HG02763 (cell line): ENCODE results near the gene ADH5.
"Not testable (repeated sequence)": the region's sequence is repeated elsewhere in the genome, so short reads cannot be mapped to it uniquely, and the experiment has no call there.

ENCODE experiments used
- ATAC-seq: cut with Tn5 transposase; IDR thresholded peaks from one replicate; pipeline ENCODE4 v1.9.1; 2021; ENCODE audit warnings: mild to moderate bottlenecking, moderate library complexity; ENCODE audit not compliant: unreplicated experiment

The ADH5 gene

DNA sequence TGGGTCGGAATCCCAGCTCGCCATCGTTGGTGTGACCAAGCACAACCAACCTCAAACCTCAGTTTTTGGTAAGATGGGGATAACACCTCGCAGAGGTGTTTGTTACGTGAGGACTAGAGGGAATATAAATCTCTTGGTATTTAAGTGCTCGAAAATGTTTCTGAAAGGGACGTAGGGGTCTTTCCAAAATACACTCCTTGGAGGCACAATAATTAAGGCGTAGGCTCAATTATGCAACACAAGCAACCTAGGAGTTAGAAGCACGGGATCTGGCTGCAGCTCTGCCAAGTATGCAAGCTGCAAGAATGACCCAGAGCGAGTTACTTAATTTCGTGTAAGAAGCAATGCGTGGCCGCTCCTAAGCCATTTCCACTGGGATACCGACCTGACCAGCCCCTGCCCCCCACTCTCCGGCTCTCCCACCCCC, 552 bp downstream of the ADH5 start:
- peak; percentile 14 for ATAC-seq

DNA sequence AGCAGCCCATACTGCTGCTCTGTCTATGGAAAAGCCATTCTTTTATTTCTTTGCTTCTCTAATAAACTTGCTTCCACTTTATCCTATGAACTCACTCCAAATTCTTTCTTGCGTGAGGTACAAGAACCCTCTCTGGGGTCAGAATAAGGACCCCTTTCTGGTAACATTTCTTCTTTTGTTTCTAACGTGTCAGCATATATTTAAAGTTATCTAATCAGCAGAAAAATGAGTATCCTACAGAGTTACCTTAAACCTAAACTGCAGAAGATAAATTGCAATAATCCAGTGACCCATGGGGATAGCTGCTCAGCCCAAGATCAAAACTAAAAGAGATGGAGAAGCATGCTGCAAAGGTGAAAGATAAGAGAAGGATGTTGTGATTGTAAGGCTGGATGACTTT, 4.0 kb downstream of the ADH5 start:
- ATAC-seq: no peak

DNA sequence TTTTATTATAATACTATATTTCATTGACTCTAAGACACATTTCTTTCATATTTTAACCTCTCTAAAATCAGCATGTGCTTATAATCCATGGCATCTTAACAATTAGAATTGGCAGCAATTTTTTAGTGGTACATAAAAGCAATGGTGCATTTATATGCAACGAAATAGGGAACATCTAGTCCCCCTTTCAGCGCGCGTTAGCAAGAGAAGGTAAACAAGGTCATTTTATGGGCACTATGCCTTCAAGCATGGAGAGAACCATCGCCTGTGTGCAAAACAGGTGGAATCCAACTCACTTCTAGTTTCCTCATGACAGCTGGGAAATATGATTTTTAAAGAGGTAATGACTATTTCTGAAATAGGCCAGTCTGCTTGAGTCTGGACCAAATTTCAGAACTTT, 6.4 kb downstream of the ADH5 start:
- no peak for ATAC-seq

DNA sequence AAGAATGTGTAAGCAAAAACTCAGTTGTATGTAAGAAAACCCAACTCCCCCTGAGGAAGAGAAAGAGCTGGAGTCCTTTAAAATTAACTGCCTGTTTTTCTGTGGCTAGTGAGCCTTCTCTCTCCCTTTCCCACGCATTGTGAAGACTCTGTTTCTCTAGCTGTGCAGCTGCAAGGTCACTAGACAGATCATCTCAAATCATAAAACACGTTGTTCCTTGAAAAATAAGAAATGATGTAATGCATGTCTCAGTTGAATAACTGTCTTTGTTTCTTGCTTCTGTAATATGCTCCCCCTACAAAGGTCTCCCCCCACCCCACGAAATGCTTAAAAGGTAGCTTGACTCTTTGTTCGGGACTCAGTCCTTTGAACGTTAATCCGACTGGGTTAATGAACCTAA, 7.7 kb downstream of the ADH5 start:
- ATAC-seq: not testable (repeated sequence)

DNA sequence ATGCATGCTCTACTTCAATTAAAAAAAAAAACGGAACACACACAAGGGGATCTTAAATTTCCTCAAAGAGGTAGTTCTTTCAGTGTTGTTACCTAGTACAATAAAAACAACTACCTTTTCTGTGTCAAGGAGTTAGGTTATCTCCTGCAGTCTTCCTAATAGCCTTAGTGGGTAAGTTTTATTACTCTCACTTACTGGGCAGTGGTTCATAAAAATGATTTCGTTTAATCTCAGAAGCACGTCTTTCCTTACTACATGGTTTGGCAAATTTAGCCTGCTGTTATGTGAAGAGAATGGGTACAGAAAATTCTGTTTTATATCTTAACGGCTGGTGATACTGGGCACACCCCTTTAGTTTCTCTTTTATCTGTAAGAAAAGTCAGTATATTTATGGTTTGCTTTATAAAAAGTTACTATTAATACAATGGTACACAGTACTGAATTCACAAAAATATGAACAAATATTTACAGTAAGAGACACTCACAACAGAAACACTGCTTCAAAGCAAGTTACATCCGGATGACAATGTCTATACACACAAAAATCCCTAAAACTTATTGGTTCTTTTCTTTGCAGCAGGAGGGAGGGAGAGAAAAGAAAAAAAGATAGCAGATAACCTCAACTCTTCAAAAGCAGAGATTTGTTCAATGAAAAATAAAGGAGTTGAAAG, 8.8 kb downstream of the ADH5 start:
- ATAC-seq: no peak

DNA sequence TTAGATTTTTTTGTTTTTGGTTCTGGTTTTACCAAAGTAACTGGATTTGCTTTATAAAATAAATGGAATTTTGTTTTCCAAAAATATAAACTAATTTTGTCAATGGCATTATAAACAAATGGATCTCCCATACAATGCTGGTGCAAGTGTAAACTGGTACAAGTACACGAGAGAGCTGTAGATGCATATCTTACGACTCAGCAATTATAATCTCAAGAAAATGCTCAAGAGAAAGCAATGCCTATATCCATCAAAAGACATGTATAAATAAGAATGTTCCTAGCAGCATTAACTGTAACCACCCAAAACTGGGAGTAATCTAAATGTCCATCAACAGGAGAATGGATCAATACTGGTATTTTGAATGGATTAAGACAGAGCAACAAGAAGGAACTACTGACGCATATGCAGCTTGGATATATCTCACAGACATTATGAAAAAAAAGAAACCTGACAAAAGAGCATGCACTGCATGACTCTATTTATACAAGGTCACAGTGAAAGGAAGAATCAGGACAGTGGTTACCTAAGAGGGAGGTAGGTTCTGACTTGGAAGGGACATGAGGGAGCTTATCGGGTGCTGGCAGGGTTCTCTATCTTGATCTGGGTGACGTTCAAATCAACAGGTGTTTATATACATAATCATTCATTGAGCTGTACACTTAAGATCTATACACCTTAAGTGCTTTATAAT, 9.5 kb downstream of the ADH5 start:
- no peak for ATAC-seq

DNA sequence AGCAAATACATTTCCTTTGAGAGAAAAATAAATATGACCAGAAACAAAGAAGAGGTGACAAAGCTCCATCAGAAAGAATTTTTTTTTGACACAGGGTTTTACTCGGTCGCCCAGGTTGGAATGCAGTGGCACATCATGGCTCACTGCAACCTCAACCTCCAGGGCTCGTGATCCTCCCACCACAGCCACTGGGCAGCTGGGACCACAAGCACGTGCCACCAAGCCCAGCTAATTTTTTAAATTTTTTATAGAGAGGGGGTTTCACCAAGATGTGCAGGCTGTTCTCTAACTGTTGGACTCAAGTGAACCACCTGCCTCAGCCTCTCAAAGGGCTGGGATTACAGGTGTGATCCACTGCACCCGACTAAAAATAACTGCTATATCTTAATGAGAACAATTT, 10.3 kb downstream of the ADH5 start:
- ATAC-seq: no peak

DNA sequence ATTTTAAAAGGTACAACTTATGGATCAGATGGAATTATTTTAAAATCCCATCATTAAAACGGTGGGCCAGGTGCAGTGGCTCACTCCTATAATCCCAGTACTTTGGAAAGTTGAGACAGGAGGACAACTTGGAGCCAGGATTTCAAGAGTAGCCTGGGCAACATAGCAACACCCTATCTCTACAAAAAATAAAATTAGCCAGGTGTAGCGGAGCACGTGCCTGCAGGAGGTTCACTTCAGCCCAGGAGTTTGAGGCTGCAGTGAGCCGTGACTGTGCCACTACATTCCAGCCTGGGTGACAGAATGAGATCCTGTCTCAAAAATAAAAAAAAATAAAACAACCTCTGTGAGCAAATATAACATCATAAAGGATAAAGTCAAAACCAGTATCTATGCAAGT, 11.4 kb downstream of the ADH5 start:
- no peak for ATAC-seq

DNA sequence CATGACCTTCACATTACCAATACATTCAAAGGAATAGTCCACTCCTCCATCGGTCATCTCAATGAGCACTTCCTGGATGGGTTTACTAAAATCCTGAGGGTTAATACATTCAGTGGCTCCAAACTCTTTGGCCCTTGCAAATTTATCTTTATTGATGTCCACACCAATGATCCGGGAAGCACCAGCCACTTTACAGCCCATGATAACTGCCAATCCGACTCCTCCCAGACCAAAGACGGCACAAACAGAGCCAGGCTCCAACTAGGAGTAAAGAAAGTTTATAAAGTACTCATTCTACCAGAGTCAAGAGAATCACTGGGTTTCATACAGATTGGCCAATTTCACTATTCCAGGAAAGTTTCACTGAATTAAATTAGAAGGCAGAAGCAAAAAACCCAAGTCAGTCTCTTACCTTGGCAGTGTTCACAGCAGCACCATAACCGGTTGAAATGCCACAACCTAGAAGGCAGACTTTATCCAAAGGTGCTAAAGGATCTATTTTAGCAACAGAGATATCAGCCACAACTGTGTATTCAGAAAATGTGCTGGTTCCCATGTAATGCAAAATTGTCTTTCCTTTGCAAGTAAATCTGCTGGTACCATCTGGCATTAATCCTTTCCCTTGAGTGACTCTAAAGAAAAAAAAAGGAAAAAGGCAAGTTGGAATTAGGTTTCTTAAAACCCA, 12.2 kb downstream of the ADH5 start:
- no peak for ATAC-seq

DNA sequence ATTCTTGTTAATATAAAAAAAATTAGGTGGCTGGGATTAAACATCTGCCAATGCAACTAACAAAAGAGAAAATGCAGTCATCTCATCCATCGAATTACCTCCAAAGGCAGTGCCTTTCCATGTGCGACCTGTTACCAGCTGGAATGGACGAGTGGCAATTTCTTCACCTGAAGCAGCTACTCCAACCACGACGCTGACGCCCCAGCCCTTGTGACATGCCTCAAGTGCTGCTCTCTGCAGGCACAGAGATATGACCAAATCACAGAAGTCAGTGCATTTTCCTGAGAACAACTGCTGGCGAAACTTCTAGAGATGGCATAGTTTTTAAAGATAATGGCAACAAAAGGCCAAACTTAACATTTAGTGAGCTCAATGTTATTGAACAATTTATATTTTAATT, 13.8 kb downstream of the ADH5 start:
- ATAC-seq: no peak

DNA sequence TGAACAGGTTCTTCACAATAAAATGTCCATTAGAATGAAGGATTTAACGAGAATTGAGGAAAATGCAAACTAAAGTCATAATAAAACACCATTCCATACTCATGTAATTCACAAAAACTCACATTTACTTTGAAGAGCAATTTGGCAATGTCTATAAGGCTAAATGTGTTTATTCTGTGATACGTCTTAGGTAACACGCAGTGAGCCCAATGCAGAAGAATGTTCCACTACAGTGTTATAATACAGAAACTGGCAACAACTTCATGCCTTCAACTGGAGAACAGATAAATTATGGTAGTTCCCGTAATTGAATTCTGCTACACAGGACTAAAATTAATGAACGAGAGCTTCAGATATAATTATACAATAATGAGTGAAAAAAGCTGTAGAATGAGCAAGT, 17.4 kb downstream of the ADH5 start:
- ATAC-seq: no peak

DNA sequence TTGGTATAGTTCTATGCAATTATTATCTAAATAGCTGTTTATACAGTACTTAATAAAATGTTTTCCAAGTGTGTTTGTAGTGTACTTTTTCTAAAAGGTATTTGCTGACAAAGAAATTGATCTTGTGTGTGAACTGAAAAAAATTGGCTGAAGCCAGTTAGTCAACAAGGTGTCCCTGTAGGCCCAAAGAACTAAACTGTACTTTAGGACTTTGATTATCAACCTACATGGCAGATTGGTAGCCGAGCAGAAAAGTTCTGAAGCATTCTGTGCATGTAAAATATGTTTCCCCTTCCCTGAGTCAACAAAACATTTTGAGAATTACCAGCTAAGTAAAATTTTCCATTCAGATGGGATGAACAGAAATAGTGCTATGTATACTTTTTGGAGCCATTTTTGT, 21.0 kb downstream of the ADH5 start:
- no peak for ATAC-seq

DNA sequence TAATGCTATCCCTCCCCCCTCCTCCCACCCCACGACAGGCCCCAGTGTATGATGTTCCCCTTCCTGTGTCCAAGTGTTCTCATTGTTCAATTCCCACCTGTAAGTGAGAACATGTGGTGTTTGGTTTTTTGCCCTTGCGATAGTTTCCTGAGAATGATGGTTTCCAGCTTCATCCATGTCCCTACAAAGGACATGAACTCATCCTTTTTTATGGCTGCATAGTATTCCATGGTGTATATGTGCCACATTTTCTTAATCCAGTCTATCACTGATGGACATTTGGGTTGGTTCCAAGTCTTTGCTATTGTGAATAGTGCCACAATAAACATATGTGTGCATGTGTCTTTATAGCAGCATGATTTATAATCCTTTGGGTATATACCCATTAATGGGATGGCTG, 23.1 kb downstream of the ADH5 start:
- ATAC-seq: not testable (repeated sequence)

DNA sequence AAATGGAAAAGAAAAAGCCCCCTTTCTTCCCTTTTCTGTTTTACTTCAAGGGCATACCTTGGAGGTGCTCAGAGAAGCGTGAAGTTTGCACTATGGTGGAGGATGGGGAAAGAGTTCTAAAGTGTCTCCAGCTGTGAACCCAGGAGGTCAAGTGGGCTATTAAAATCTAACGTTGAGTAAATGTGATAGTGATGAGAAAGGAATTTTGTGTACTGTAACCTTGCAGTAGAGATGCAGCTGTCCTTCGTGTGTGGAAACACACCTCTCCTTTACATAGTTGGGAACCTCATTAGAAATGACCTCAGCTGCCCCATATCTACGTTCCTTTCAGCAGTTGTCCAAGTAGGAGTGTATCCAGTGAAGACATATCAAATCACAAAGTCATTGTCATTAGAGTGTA, 26.5 kb downstream of the ADH5 start:
- no peak for ATAC-seq

DNA sequence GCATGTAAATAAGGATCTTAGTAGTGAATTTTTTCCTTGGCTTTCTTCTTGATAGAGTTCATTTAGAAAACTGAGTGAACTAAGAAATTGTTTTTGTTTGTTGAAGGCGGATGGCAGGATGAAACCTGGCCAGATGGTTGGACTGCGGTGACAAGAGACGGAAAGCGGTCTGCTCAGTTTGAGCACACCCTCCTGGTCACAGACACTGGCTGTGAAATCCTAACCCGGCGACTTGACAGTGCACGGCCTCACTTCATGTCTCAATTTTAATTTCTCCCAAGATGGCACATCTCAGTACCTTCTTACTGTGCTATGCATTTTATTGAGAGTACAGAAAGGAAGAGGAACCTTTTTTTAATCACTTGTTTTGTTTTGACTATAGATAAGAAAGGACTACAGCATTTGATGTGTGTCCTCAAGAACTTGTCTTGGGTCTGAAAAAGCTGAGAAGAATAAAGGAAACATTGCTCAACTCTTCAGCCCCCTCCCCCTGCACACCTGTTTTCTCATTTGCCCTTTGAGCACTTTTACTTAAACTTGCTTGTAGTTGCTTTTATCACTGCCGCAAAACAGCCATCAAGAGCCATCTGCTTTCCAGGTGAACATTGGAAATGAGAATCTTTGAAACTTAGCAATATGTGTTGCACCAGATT, 27.4 kb downstream of the ADH5 start:
- ATAC-seq: no peak

DNA sequence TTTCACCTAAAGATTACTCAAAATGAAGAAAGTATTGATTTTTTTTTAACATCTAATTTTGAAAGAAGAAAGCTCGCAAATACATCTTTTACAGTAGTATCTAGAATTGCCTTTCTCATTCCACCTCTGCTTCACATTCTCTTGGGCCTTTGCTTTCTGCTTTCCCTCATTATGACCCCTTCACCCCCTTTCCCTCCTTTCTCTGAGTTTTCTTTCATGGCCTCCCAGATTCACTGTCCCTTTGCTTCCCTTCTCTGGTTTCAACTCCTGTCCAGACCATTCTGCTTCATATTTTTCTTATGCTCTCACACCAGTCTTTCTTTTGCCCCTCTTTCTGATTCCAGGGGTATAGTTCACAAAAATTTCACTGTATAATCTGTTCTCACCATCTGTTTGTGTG, 29.0 kb downstream of the ADH5 start:
- ATAC-seq: no peak

DNA sequence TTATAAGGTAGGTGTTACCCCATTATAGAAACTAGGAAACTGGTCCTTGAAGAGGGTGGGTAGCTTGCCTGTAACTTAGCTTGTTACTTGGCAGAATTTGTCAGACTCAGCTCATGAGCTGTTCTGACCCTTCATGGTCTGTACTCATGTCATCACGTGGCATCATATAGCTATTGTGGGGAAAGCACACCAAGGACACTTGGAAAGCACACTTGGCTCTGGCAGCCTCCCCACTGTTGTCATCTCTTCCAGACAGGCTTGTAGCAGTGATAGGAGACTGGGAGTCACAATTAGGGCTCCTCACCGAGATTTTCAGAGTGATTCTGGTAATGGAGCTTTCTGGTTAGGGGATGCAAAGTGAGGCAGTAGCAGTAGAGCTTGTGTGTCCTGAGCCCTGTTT, 30.4 kb downstream of the ADH5 start:
- ATAC-seq: no peak

DNA sequence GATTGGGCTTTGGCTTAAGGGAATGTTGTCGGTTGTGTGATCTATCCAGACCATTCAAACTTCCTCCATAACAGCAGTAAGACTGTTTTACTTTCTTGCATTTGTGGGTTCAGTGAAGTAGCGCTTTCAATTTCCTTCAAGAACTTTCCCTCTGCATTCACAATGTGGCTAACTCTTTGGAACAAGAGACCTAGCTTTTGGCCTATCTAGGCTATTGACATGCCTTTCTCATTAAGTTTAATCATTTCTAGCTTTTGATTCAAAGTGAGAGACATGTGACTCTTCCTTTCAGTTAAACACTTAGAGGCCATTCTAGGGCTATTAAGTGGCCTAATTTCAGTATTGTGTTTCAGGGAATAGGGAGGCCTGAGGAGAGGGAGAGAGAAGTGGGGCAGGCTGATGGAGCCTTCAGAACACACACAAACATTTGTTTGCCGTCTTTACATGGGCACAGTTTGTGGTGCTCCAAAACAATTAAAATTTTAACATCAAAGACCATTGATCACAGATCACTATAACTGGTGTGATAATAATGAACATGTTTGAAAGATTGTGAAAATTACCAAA, 34.1 kb downstream of the ADH5 start:
- ATAC-seq: peak; percentile 59

DNA sequence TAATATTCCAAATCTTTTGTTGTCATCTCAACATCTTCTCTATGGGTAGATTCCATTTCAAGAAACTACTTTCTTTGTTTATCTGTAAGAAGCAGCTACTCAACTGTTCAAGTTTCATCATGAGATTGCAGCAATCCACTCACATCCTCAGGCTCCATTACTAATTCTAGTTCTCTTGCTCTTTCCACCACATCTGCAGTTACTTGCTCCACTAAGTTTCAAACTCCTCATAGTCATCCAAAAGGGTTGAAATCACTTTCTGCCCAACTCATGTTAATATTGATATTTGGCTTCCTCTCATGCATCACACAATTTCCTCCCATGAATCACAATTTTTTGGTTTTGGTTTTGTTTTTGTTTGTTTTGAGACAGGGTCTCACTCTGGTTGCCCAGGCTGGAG, 35.7 kb downstream of the ADH5 start:
- ATAC-seq: no peak

DNA sequence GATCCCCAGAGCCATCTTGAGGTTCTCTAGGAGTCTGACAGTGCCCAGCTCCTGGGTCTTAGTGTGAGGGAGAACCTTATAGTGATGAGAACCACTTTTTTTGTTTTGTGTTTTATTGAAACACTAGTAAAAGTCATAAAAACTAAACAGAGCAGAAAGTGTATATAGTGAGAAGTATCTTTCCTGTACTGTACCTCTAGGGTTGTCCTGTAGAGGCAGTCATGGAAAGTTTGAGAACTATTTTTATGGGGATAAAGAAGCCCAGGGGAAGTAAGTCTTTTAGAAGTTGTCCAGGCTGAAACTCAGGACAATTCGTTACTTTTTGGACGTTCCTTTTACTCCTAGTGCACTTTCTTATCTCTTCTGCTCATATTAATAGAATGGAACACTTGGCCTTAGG, 40.9 kb downstream of the ADH5 start:
- ATAC-seq: no peak

DNA sequence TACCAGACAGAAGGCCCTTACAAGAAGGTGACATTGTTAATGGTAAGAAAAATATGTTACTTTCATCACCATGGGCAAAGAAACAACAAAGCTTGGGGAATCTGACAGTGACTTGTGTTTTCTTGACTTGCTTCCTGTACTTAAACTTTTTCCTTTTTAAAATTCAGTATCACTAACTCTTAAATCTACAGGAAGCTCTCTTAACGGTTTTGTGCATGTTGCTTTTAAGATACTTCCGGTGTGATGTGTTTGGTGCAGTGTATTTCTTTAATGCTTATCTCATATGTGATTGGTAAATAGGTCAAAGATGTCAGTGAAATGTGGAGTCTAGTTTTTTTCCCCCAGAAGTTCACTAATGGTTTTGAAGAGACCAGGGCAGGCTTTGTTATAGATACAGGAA, 45.2 kb downstream of the ADH5 start:
- ATAC-seq: no peak
